NT2/D1 (cell line): ENCODE results near the gene SF3B5.

Source experiments
- DNase-seq: peaks from one replicate; pipeline ENCODE4 v3.0.0-alpha.2; 2011; ENCODE audit warnings: low read depth, low spot score
- H3K27me3 ChIP-seq: 2 replicates; pipeline ENCODE4 v1.6.0; 2011; ENCODE audit warnings: mild to moderate bottlenecking; ENCODE audit not compliant: insufficient read length, insufficient read depth
- H3K36me3 ChIP-seq: 2 replicates; pipeline ENCODE4 v1.6.1; 2011; ENCODE audit warnings: mild to moderate bottlenecking, low read length, mixed read lengths; ENCODE audit not compliant: insufficient read depth, insufficient read length
- H3K4me1 ChIP-seq: 2 replicates; pipeline ENCODE4 v1.5.1; 2011; ENCODE audit not compliant: insufficient read depth, insufficient read length
- H3K4me3 ChIP-seq: 2 replicates; pipeline ENCODE4 v1.5.1; 2011; ENCODE audit warnings: low read depth; ENCODE audit not compliant: insufficient read length
- H3K9ac ChIP-seq: 2 replicates; pipeline ENCODE4 v1.6.0; 2011; ENCODE audit warnings: low read depth; ENCODE audit not compliant: insufficient read length
- H3K9me3 ChIP-seq: 2 replicates; pipeline ENCODE4 v1.5.1; 2011; ENCODE audit warnings: mild to moderate bottlenecking, low read length; ENCODE audit not compliant: insufficient read depth
- SUZ12 ChIP-seq: IDR thresholded peaks from 2 replicates; pipeline ENCODE4 v1.6.1; 2011; ENCODE audit not compliant: insufficient read length, insufficient read depth; ENCODE audit errors: extremely low read depth
- YY1 ChIP-seq: IDR thresholded peaks from 2 replicates; pipeline ENCODE4 v1.6.1; 2011; ENCODE audit not compliant: insufficient read length, insufficient read depth
- ZNF274 ChIP-seq: IDR thresholded peaks from 2 replicates; pipeline ENCODE4 v1.6.1; 2011; ENCODE audit warnings: mild to moderate bottlenecking, low read depth, low read length

The SF3B5 gene

DNA sequence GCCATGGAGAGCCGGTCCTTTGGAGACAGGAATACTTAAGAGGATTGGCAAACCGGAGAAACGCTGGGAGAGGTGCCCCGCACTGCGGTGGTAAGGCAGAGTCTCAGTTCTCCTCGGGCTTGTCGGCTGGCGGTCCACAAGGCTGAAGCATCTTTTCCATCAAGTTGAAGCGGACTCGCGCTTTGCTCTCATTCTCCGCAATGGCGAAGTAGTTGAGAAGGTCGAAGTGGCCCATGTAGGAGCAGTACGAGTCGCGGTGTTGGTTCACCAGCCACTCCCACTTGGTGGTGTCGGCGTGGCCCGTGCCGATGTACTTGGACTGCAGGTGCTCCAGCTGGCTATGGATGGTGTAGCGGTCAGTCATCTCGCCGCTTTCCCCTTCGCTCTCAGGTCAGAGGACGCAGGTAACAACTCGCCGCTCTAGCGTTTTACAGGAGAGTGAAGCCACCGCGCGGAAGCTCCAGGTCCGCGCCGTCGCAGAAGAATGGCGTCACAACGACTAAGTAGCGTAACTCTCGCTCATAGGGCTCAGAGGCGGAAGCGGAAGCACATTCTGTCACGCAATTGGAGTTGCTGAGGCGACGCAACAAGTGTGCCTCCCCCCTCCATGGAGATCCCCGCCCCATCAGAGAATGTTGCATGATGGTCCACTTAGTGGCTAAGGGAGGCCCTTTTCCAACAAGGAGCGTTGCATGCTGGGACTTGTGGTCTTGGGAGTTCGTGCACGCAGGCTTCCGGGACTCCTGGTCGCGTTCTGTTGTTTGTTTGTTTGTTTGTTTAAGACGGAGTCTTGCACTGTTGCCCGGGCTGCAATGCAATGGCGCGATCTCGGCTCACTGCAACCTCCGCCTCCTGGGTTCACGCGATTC lies at the start of gene SF3B5:
SF3B5 (minus strand) TSS at position 440 of the 869 bp plus-strand sequence; CDS start at position 364, 76 bp downstream.
- TF ChIP-seq ZNF274 (no peak), SUZ12 (no peak), YY1 (no peak)
- peak within 1 kb of the TSS; percentile 97 for H3K9ac ChIP-seq
- peaks cover 5% of the 10 kb centered on the region for H3K4me1 ChIP-seq
- H3K36me3 ChIP-seq = peaks cover 6% of the 10 kb centered on the region
- peak; percentile 98 for DNase-seq
- H3K4me3 ChIP-seq = peak within 1 kb of the TSS; percentile 93
- no peaks in the 10 kb centered on the region for H3K9me3 ChIP-seq
- H3K27me3 ChIP-seq = no peaks in the 10 kb centered on the region

DNA sequence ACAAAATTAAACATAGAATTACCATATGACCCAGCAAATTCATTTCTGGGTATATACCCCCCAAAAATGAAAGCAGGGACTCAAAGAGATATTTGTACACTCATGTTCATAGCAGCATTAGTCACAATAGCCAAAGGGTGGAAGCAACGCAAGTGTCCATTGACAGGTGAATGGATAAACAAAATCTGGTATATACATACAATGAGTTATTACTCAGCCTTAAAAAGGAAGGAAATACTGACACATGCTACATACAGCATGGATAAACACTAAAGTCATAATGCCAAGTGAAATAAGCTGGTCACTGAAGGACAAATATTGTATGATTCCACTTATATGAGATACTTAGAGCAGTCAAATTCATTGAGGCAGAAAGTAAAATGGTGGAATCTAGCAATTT lies 49.6 kb upstream of the SF3B5 start:
- Histone ChIP-seq H3K27me3 (peaks cover 29% of the 10 kb centered on the region), H3K4me1 (no peaks in the 10 kb centered on the region), H3K9me3 (no peaks in the 10 kb centered on the region), H3K36me3 (no peaks in the 10 kb centered on the region), H3K9ac (no peak overlapping the region), H3K4me3 (no peak overlapping the region)
- TF ChIP-seq SUZ12 = no peak
- no peak for TF ChIP-seq ZNF274
- TF ChIP-seq YY1 = no peak
- no peak for DNase-seq

DNA sequence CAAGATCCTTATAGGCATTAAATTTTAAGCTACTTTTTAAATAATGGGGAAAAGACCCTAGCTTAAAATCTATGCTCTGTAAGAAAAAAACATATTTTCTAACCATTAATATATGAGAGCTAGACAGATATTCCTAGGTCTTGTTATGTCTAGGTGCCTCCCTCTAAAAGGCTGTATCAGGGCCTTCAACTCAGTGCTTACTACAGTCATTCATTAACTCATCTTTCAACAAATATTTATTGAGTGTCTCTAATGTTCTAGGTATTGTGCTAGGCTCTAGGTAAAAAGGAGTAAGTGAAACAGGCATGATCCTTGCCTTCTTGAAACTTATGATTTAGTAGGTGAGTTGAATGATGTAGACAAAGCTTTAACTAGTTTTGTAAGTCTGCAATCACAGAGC lies 48.5 kb upstream of the SF3B5 start:
- H3K9ac ChIP-seq = no peak overlapping the region
- TF ChIP-seq ZNF274 (no peak), SUZ12 (no peak), YY1 (no peak)
- H3K9me3 ChIP-seq = no peaks in the 10 kb centered on the region
- H3K4me3 ChIP-seq = no peak overlapping the region
- H3K36me3 ChIP-seq = no peaks in the 10 kb centered on the region
- DNase-seq = no peak
- no peaks in the 10 kb centered on the region for H3K4me1 ChIP-seq
- peaks cover 18% of the 10 kb centered on the region for H3K27me3 ChIP-seq

DNA sequence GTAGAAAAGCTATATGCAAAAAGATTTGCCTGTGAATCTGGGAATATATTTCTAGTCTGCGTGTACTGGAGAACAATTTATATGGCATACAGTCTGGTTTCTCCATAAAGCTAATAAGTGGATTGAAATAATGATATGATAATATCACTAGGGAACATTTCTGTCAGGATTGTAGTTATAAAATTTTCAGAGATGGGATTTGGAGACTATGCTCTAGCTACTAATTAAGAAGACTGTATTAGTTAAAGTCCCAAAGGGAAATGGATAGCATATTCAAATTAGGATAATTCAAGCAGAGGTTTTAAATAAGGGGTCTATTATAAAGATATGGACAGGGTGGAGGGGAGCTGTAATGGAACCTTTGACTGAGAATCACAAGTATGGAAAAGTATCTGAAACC lies 47.7 kb upstream of the SF3B5 start:
- Histone ChIP-seq H3K9me3 (no peaks in the 10 kb centered on the region), H3K4me1 (no peaks in the 10 kb centered on the region), H3K4me3 (no peak overlapping the region), H3K36me3 (no peaks in the 10 kb centered on the region), H3K9ac (no peak overlapping the region), H3K27me3 (peaks cover 10% of the 10 kb centered on the region)
- no peak for DNase-seq
- TF ChIP-seq SUZ12 = no peak
- no peak for TF ChIP-seq YY1
- no peak for TF ChIP-seq ZNF274

DNA sequence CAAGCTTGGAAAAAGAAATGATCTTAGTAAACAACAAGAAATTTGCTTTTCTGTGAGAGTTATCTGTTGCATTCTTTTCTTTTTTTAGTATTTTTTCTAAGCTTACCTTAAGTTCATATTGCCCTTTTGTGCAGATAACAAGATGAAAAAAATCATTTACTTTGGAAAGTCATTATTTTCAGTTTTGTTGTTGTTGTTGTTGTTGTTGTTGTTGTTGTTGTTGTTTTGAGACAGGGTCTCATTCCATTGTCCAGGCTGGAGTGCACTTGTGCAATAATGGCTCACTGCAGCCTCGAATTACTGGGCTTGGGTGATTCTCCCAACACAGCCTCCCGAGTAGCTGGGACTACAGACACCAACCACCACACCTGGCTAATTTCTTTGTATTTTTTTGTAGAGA lies 46.1 kb upstream of the SF3B5 start:
- no peak for DNase-seq
- H3K9me3 ChIP-seq = no peaks in the 10 kb centered on the region
- no peaks in the 10 kb centered on the region for H3K4me1 ChIP-seq
- no peak overlapping the region for H3K9ac ChIP-seq
- H3K4me3 ChIP-seq = no peak overlapping the region
- no peaks in the 10 kb centered on the region for H3K27me3 ChIP-seq
- TF ChIP-seq YY1 (no peak), SUZ12 (no peak), ZNF274 (no peak)
- H3K36me3 ChIP-seq = no peaks in the 10 kb centered on the region

DNA sequence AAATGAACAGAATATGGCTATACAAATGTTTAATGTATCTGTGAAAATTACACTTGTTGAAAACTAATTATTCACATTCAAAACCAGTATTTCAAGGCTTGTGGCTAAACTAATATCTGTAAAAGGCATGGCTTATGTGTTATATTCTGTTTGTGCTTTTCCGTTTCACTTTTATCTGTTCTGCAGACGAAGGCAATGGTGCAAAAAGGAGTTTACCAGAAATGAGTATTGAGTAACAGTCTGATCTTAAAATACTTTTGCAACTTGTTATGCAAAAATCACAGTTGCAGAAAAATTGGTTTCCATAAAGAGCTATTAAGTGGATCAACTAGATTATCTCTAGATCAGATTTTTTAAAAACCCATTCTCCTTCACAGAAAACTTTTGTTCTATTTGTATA lies 45.5 kb upstream of the SF3B5 start:
- no peaks in the 10 kb centered on the region for H3K36me3 ChIP-seq
- H3K4me1 ChIP-seq = no peaks in the 10 kb centered on the region
- no peaks in the 10 kb centered on the region for H3K9me3 ChIP-seq
- TF ChIP-seq ZNF274 = no peak
- TF ChIP-seq SUZ12 = no peak
- no peak for TF ChIP-seq YY1
- no peaks in the 10 kb centered on the region for H3K27me3 ChIP-seq
- no peak overlapping the region for H3K4me3 ChIP-seq
- no peak for DNase-seq
- H3K9ac ChIP-seq = no peak overlapping the region

DNA sequence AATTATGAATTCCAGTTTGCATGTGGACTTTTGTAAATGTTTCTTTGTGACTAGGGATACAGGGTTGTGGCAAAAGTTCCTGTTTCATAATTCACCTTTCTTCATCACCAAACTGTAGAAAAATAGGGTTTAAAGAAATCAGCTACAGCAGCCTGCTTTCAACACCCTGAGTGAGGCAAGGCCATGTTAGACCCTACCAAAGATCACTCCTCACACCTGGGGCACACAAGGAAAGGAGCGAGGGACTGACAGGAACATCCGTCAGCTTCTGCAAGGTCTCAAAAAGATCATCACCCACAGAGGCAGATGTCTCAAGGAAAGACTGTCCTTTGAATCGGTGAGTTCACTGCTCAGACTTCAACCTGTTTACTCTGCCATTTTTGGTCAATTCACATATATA lies 44.4 kb upstream of the SF3B5 start:
- no peaks in the 10 kb centered on the region for H3K4me1 ChIP-seq
- H3K4me3 ChIP-seq = no peak overlapping the region
- TF ChIP-seq YY1 (no peak), SUZ12 (no peak), ZNF274 (no peak)
- DNase-seq = no peak
- H3K36me3 ChIP-seq = no peaks in the 10 kb centered on the region
- no peaks in the 10 kb centered on the region for H3K9me3 ChIP-seq
- no peaks in the 10 kb centered on the region for H3K27me3 ChIP-seq
- H3K9ac ChIP-seq = no peak overlapping the region

DNA sequence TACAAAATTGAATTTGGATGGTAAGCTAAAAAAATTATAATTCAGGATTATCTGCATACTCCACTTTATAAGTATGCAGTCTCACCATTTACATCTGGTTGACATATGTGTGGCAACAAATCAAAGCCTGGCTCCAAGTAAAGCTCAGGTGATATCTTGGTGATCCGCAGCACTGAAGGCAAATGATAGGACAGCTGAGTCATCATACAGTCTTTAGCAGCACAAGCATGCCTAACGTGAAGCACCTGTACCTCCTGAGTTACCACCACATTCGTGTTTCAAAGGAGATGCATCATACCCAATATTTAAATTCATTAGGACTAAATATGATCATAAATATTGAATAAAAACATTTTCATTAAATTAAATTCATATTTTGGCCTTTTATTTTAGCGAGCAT lies 43.2 kb upstream of the SF3B5 start:
- no peak for DNase-seq
- no peaks in the 10 kb centered on the region for H3K9me3 ChIP-seq
- H3K9ac ChIP-seq = no peak overlapping the region
- H3K27me3 ChIP-seq = no peaks in the 10 kb centered on the region
- no peaks in the 10 kb centered on the region for H3K4me1 ChIP-seq
- H3K4me3 ChIP-seq = no peak overlapping the region
- no peak for TF ChIP-seq SUZ12
- no peaks in the 10 kb centered on the region for H3K36me3 ChIP-seq
